Measurements from ENCODE around the gene MYCN.

DNA sequence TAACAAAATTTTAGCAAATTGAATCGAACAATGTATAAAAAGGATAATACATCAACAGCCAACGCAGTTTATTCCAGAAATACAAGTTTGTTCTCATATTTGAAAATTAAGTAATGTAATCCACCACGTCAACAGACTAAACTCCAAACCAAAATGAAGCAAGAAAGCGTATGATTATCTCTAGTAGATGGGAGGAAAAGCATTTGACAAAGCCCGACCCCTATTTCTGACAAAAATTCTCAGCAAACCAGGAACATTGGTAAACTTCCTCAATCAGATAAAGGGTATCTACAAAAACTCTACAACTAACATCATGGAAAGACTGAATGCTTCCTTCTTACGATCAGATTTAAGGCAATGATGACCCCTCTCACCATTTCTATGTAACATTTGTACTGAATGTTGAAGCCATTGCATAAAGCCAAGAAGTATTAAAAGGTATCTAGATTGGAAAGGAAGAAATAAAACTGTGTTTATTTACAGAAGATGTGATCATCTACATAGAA, 34.3 kb upstream of the MYCN start:
- no peak for TF ChIP-seq POLR2A (IDR thresholded peaks at IDR 0.05)
- TF ChIP-seq, protein P1, sequence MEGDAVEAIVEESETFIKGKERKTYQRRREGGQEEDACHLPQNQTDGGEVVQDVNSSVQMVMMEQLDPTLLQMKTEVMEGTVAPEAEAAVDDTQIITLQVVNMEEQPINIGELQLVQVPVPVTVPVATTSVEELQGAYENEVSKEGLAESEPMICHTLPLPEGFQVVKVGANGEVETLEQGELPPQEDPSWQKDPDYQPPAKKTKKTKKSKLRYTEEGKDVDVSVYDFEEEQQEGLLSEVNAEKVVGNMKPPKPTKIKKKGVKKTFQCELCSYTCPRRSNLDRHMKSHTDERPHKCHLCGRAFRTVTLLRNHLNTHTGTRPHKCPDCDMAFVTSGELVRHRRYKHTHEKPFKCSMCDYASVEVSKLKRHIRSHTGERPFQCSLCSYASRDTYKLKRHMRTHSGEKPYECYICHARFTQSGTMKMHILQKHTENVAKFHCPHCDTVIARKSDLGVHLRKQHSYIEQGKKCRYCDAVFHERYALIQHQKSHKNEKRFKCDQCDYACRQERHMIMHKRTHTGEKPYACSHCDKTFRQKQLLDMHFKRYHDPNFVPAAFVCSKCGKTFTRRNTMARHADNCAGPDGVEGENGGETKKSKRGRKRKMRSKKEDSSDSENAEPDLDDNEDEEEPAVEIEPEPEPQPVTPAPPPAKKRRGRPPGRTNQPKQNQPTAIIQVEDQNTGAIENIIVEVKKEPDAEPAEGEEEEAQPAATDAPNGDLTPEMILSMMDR (IDR thresholded peaks at IDR 0.05), result no peak

Measured in esophagus squamous epithelium (tissue), 4 donors.